Gastroesophageal sphincter (tissue), 3 donors: ENCODE results near the gene ZNF888.
"Not testable (repeated sequence)": the region's sequence is repeated elsewhere in the genome, so short reads cannot be mapped to it uniquely, and the experiment has no call there.

Experiments
- CTCF ChIP-seq, 4 experiments: fragments of 200-600 bp in 2 of 4; fragments of 450-650 bp in 2 of 4; sonication (generic) in 1 of 4; IDR thresholded peaks; one replicate each; pipeline ENCODE4 v1.5.1; 2017 to 2019; ENCODE audit warnings: antibody characterized with exemption in 4 of 4, mild to moderate bottlenecking in 2 of 4, moderate library complexity in 2 of 4
- POLR2A ChIP-seq, 2 donors: fragments of 450-650 bp; IDR thresholded peaks; one replicate each; pipeline ENCODE4 v1.6.1; 2017; ENCODE audit warnings: antibody characterized with exemption in 2 of 2, mild to moderate bottlenecking in 2 of 2, moderate library complexity in 1 of 2

GRCh38 chr19:52941523-52941922, 18.3 kb upstream of the ZNF888 start:
- not testable (repeated sequence) for TF ChIP-seq CTCF, POLR2A (IDR thresholded peaks at IDR 0.05)
